WI38 (cell line): ENCODE measurements around the gene MAD1L1.
A peak's percentile ranks its signal among the peaks of the same experiment; 100 is the strongest.

Experiments
- H3K4me3 ChIP-seq: 2 replicates; pipeline ENCODE4 v1.5.1; 2011; ENCODE audit warnings: low read depth, mild to moderate bottlenecking, control low read depth, low read length
- TF ChIP-seq, protein P1 (sequence below): IDR thresholded peaks from 2 replicates; pipeline ENCODE4 v1.5.1; 2012; ENCODE audit warnings: low read depth, mild to moderate bottlenecking, control low read depth, low read length

The MAD1L1 gene

GRCh38 chr7:2151801-2152612 is 80.7 kb downstream of the MAD1L1 start:
- TF ChIP-seq, protein P1, sequence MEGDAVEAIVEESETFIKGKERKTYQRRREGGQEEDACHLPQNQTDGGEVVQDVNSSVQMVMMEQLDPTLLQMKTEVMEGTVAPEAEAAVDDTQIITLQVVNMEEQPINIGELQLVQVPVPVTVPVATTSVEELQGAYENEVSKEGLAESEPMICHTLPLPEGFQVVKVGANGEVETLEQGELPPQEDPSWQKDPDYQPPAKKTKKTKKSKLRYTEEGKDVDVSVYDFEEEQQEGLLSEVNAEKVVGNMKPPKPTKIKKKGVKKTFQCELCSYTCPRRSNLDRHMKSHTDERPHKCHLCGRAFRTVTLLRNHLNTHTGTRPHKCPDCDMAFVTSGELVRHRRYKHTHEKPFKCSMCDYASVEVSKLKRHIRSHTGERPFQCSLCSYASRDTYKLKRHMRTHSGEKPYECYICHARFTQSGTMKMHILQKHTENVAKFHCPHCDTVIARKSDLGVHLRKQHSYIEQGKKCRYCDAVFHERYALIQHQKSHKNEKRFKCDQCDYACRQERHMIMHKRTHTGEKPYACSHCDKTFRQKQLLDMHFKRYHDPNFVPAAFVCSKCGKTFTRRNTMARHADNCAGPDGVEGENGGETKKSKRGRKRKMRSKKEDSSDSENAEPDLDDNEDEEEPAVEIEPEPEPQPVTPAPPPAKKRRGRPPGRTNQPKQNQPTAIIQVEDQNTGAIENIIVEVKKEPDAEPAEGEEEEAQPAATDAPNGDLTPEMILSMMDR = no peak
- no peak overlapping the region for H3K4me3 ChIP-seq

DNA sequence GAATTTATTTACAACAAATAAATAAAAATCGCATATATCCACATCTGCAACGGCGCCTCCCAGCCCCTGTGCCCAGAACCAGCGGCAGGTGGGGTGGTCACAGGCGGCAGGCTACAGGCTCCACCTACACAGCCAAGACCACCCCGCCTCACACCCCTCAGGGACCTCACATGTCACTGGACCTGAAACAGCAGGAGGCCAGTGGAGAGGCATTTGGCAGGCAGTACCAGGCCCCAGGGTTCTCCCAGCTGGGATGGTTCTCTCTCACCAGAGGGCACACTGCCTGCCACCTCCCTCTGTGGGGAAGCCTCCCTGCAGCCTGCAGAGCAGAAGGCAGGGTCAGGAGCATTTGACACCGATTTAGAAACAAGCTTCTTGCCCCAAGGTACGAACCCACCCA is 81.5 kb downstream of the MAD1L1 start:
- TF ChIP-seq, protein P1 = no peak
- no peak overlapping the region for H3K4me3 ChIP-seq

- TF ChIP-seq, protein P1 = no peak
- H3K4me3 ChIP-seq = no peak overlapping the region
These were observed 82.3 kb downstream of the MAD1L1 start for GRCh38 chr7:2150445-2150815.

DNA sequence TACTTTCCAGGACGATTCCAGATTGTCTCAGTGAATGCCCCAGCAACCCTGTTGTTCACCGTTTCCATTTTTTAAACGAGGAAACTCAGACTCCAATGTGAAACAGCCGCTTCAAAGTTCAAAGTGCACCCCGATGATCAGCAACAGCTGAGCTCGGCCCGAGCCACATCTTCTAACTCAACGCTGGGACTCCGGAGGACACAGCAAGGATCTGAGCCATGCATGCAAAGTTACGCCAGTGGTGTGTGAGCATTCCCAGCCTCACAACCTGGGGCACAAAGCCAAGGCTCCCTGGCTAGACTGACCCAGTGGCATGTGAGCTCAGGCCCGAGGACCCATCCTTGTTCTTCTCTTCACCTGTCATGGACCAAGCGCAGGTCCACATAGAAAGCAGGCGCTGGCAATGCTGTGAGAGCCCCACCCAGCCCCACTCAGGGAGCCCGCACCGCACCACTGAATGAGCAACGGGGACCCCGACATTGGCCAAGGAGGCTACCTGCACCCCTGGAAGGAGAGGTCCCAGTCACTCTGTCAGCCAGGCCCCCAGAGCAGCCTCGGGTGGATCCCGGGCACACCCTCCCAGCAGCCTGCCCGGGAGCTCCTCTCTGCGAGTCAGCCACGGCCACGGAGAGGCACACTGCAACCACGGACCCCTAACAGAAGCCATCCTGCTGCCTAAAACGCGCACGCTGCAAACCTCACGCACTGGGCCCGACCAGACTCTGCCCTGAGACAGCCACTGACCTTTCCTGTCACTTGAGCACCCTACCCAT is 82.9 kb downstream of the MAD1L1 start:
- TF ChIP-seq, protein P1 = no peak
- H3K4me3 ChIP-seq = no peak overlapping the region

DNA sequence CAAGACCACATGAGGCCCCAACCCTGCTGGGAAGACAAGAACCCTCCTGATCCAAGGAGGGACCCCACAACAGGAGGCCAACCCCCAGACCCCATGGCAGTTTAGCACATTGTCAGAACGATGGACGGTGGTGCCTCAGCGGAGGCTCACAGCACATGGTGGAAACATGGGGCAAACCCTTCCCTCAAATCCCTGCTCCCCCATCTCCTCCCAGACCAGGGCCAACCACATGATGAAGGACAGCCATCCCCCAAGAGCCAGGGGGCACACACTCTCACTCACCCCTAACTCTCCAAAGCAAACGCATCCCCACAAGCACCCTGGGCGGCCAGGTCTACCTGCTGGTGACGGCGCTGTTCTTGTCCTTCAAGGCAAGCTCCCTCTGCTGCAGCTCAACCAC is 83.9 kb downstream of the MAD1L1 start:
- no peak overlapping the region for H3K4me3 ChIP-seq
- TF ChIP-seq, protein P1 = no peak

DNA sequence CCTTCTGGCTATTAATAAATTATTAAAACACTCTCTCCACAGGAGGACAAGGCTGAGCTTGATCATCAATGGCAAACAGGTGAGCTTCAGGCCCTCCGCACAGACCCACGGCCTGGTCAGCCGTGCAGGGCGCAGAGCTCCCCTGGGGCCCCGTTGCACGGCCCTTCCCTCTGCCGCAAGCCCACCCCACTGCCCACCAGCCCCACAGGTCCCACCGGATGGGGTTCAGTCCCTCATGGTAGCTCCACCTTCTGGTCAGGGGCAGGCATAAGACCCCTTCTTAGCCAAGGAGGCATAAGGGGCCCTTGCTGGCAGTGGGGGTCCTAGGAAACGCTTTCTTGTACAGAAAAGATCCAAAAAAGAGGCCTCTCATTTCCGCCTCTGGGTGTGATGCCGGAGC is 84.6 kb downstream of the MAD1L1 start:
- TF ChIP-seq, protein P1 = 0 out of 2 replicates have a peak, but pooled peaks have one; percentile 8
- H3K4me3 ChIP-seq = no peak overlapping the region
